ENCODE results near the gene PIP5K1B. TPM values are rescaled to one million over a fixed set of nuclear protein-coding genes. Genes with fewer than 3 reads are reported as not detected.

PIP5K1B gene
- total RNA-seq, 1 experiment from 2014 or later: 0.20 TPM

- RAD21 ChIA-PET (ENCODE audit: low non-redundant PET in 1 of 2, low total read pairs in 2 of 2, uncharacterized antibody in 2 of 2, unreplicated experiment in 2 of 2): no interaction called here
- BruUV-seq (replicated peaks): no TSS peak
- ATAC-seq (no peak), DNase-seq (ENCODE audit: low read depth, low spot score) (no peak)
- Histone ChIP-seq H3K4me1 (ENCODE audit: control insufficient read depth in 1 of 2, insufficient read depth in 2 of 2, low read length in 2 of 2) (no peaks in the 10 kb centered on the region), H2AFZ (ENCODE audit: low read depth, low read length, poor library complexity, severe bottlenecking) (no peak overlapping the region), H3K36me3 (ENCODE audit: control insufficient read depth in 1 of 2, insufficient read depth in 2 of 2, low read length in 2 of 2) (no peaks in the 10 kb centered on the region), H4K20me1 (ENCODE audit: insufficient read depth) (no peaks in the 10 kb centered on the region), H3K9me3 (ENCODE audit: control insufficient read depth in 1 of 2, insufficient read depth in 1 of 2, low read depth in 1 of 2, low read length in 2 of 2) (no peaks in the 10 kb centered on the region), H3K4me2 (ENCODE audit: low read length) (no peak overlapping the region), H3K9me2 (ENCODE audit: insufficient read depth) (no peaks in the 10 kb centered on the region), H3K9ac (ENCODE audit: low read length) (no peak overlapping the region), H3K27ac (ENCODE audit: low read depth, low read length) (no peak overlapping the region), H3K79me2 (ENCODE audit: insufficient read depth, low read length) (no peaks in the 10 kb centered on the region), H3K4me3 (replicated peaks in 1 of 2; ENCODE audit: low read depth in 1 of 2, low read length in 2 of 2) (no peak overlapping the region), H3K27me3 (ENCODE audit: insufficient read depth, low read length) (peaks cover 46% of the 10 kb centered on the region)
- CTCF ChIA-PET: no interaction called here
- POLR2A ChIA-PET: no interaction called here
- intact Hi-C loops (cut with micrococcal nuclease): no loop called here
- TF ChIP-seq JUND (IDR thresholded peaks at IDR 0.05) (no peak), ZFX (IDR thresholded peaks at IDR 0.05) (no peak), POLR2AphosphoS5 (IDR thresholded peaks at IDR 0.05; ENCODE audit: low read depth, low read length) (no peak), CTCF (IDR thresholded peaks at IDR 0.05 in 2 of 3, conservative IDR thresholded peaks at IDR 0.05 in 1 of 3; ENCODE audit: borderline replicate concordance in 1 of 3, insufficient read depth in 1 of 3, low read depth in 2 of 3, low read length in 2 of 3) (no peak), CBX3 (IDR thresholded peaks at IDR 0.05; ENCODE audit: low read depth) (no peak), SRF (IDR thresholded peaks at IDR 0.05; ENCODE audit: low read depth) (no peak), ELF1 (IDR thresholded peaks at IDR 0.05; ENCODE audit: borderline replicate concordance, low read depth) (no peak), ATF3 (IDR thresholded peaks at IDR 0.05) (no peak), EZH2 (IDR thresholded peaks at IDR 0.05) (no peak), POLR2A (IDR thresholded peaks at IDR 0.05; ENCODE audit: borderline replicate concordance, extremely low read depth, insufficient read depth, insufficient read length) (no peak), EZH2phosphoT487 (IDR thresholded peaks at IDR 0.05; ENCODE audit: borderline replicate concordance) (no peak), TCF7L2 (IDR thresholded peaks at IDR 0.05; ENCODE audit: borderline replicate concordance, extremely low read depth, insufficient read depth, insufficient read length) (no peak), REST (IDR thresholded peaks at IDR 0.05; ENCODE audit: low read depth) (no peak), SIN3A (IDR thresholded peaks at IDR 0.05; ENCODE audit: low read depth) (no peak)
Observed at GRCh38 chr9:68877219-68877618, 172.2 kb downstream of the PIP5K1B start.

All from HCT116 (cell line).